Peyer's patch (tissue), 4 donors: ENCODE results near the gene CCDC196. TPM values are rescaled to one million over a fixed set of nuclear protein-coding genes. Genes with fewer than 3 reads are reported as not detected.

Experiments
- DNase-seq, 3 donors: peaks; one replicate each; pipeline ENCODE4 v3.0.0-alpha.2; 2017 to 2019
- H3K27ac ChIP-seq, 4 donors: fragments of 200-600 bp; sonication (generic); one replicate each; pipeline ENCODE4 v1.5.1; 2016 to 2019
- H3K27me3 ChIP-seq, 2 donors: fragments of 200-600 bp; sonication (generic); one replicate each; pipeline ENCODE4 v1.5.1; 2019
- H3K36me3 ChIP-seq, 3 donors: fragments of 200-600 bp; sonication (generic); one replicate each; pipeline ENCODE4 v1.5.1; 2016 to 2019
- H3K4me1 ChIP-seq, 4 donors: fragments of 200-600 bp; sonication (generic); one replicate each; pipeline ENCODE4 v1.5.1; 2016 to 2019
- H3K4me3 ChIP-seq, 4 donors: fragments of 200-600 bp; sonication (generic); 1 replicate in 3 of 4; 2 replicates in 1 of 4; pipeline ENCODE4 v1.5.1; 2016 to 2019; ENCODE audit warnings: mild to moderate bottlenecking in 1 of 4
- H3K9me3 ChIP-seq, 4 donors: fragments of 200-600 bp; sonication (generic); one replicate each; pipeline ENCODE4 v1.5.1; 2016 to 2019; ENCODE audit warnings: mild to moderate bottlenecking in 1 of 4
- POLR2A ChIP-seq, 2 donors: fragments of 450-650 bp; IDR thresholded peaks; one replicate each; pipeline ENCODE4 v1.5.1; 2017; ENCODE audit warnings: antibody characterized with exemption in 2 of 2, mild to moderate bottlenecking in 2 of 2, moderate library complexity in 2 of 2
- total RNA-seq, 4 donors: library from RNA; depleted of rRNA; stranded (reverse); fragments of >200 nt; gene quantifications; one replicate each; pipeline ENCODE4 v1.1.0, GENCODE V29; 2016
- TF ChIP-seq, protein P1 (sequence below), 6 experiments: fragments of 450-650 bp in 4 of 6; fragments of 200-600 bp in 2 of 6; sonication (generic) in 1 of 6; IDR thresholded peaks; one replicate each; pipeline ENCODE4 v1.5.1; 2017 to 2019; ENCODE audit warnings: antibody characterized with exemption in 6 of 6, mild to moderate bottlenecking in 3 of 6, moderate library complexity in 1 of 6

CCDC196 gene, protein sequence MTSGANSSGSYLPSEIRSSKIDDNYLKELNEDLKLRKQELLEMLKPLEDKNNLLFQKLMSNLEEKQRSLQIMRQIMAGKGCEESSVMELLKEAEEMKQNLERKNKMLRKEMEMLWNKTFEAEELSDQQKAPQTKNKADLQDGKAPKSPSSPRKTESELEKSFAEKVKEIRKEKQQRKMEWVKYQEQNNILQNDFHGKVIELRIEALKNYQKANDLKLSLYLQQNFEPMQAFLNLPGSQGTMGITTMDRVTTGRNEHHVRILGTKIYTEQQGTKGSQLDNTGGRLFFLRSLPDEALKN
- not detected for total RNA-seq

DNA sequence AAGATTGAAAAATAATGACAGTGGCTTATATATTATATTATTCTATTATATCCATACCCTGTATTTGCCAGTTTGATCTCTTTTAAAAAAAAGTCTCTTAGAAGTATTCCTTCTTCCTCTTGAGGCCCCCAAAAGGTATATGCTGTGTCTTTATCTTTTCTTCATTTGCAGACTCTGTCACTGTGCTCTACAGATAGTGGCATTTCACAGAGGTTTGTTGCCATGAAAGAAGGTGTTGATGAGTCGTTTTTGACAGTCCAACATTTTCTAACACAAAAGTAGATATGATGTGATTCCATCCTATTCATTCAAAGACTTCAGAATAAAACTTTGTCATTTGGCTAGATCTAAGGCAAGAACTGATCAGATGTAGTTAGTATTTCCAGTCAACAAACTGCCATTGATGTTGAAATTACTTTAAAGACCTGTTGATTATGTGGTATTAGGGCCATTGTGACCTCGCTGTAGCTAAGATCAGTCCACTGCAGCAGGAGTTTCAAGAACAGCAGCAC, at the start of gene CCDC196:
Gene CCDC196 (plus strand): TSS at position 462 of the 512 bp plus-strand sequence. CDS start 132 bp downstream, outside the sequence.
- no peak for DNase-seq

DNA sequence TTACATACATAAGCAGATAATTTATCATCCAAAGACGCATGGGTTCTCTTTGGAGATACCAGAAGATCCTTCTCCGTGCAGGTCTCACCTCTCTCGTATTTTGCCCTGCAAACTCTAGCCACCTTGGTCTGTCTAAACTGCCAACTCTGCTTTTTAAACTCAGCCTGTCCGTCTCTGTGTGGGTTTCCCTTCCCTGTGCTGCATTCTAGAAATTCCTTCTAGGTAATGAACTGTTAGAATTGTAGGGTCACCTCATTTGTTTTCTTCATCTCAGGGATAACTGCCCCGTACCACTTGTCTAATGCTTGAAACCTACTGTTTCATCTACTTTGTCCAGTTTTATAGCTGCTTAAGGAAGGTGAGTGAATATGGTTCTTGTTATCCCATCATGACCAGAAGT, 45.4 kb upstream of the CCDC196 start:
- Histone ChIP-seq H3K27me3 (no peaks in the 10 kb centered on the region), H3K27ac (no peak overlapping the region), H3K4me3 (no peak overlapping the region), H3K4me1 (no peaks in the 10 kb centered on the region), H3K36me3 (no peaks in the 10 kb centered on the region), H3K9me3 (peaks cover 0 to 3% (median 0%) of the 10 kb centered on the region in 4 donors)
- DNase-seq, result no peak
- TF ChIP-seq, protein P1, sequence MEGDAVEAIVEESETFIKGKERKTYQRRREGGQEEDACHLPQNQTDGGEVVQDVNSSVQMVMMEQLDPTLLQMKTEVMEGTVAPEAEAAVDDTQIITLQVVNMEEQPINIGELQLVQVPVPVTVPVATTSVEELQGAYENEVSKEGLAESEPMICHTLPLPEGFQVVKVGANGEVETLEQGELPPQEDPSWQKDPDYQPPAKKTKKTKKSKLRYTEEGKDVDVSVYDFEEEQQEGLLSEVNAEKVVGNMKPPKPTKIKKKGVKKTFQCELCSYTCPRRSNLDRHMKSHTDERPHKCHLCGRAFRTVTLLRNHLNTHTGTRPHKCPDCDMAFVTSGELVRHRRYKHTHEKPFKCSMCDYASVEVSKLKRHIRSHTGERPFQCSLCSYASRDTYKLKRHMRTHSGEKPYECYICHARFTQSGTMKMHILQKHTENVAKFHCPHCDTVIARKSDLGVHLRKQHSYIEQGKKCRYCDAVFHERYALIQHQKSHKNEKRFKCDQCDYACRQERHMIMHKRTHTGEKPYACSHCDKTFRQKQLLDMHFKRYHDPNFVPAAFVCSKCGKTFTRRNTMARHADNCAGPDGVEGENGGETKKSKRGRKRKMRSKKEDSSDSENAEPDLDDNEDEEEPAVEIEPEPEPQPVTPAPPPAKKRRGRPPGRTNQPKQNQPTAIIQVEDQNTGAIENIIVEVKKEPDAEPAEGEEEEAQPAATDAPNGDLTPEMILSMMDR (IDR thresholded peaks at IDR 0.05), result no peak
- no peak for TF ChIP-seq POLR2A (IDR thresholded peaks at IDR 0.05)

More for the DNA sequence above, at the start of gene CCDC196:
- no peaks in the 10 kb centered on the region for H3K9me3 ChIP-seq
- no peaks in the 10 kb centered on the region for H3K27me3 ChIP-seq
- H3K4me1 ChIP-seq, result no peaks in the 10 kb centered on the region
- no peak for TF ChIP-seq POLR2A (IDR thresholded peaks at IDR 0.05)
- TF ChIP-seq, protein P1 (IDR thresholded peaks at IDR 0.05), result no peak
- no peaks in the 10 kb centered on the region for H3K36me3 ChIP-seq
- no peak within 1 kb of the TSS for H3K4me3 ChIP-seq
- H3K27ac ChIP-seq, result no peak within 1 kb of the TSS

DNA sequence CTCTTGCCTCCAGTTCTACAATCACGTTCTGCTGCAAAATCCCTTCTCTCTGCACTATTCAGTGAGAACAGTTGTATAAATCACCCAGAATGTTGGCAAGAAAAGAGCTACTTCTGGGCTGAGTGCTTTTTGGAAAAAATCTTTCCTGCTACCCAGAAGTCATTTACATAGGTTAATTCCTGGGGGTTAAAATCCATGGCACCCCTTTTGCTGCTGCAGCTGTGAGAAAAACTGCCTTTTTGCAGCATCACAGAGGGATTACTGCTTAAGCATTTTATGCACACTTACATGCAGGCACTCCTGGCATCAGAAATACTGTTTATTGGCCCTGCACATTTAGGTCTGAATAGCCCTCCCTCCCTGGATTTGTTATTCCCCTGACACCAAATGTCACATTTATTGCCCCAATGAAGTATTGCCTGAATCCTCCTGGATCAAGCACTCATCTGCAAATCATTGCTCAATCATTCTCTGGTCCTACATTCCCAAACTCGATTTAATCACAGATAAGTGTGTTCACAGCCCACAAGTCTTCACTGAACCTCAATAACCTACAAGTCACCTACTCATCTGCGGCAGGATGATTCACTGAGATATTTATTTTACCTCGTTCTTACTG, 43.1 kb upstream of the CCDC196 start:
- Histone ChIP-seq H3K27ac (no peak overlapping the region), H3K4me1 (no peaks in the 10 kb centered on the region), H3K27me3 (no peaks in the 10 kb centered on the region), H3K9me3 (peaks cover 0 to 3% (median 0%) of the 10 kb centered on the region in 4 donors), H3K4me3 (no peak overlapping the region), H3K36me3 (no peaks in the 10 kb centered on the region)
- DNase-seq, result no peak
- TF ChIP-seq POLR2A (IDR thresholded peaks at IDR 0.05), result no peak
- TF ChIP-seq, protein P1 (IDR thresholded peaks at IDR 0.05), result no peak

DNA sequence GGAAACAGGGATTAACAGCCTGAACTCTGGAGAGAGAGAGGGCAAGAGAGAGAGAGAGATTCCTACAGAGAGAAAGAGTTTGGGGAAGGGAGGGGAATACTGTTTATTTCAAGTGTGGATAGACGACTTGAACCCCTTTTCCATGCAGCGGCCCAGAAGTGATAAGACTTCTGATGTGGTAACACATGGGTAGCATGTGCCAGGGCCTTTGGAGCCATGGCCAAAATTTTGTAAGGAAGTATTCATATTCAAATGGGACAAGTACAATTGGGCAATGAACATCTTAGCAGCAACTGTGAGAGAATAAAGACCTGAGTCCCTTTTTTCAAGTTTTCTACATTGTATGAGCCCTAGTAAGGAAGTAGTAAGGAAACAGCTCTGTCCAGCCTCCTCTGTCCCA, 42.4 kb upstream of the CCDC196 start:
- TF ChIP-seq POLR2A (IDR thresholded peaks at IDR 0.05), result no peak
- TF ChIP-seq, protein P1 (IDR thresholded peaks at IDR 0.05), result no peak
- Histone ChIP-seq H3K27ac (no peak overlapping the region), H3K9me3 (peaks cover 0 to 3% (median 0%) of the 10 kb centered on the region in 4 donors), H3K27me3 (no peaks in the 10 kb centered on the region), H3K4me3 (no peak overlapping the region), H3K36me3 (no peaks in the 10 kb centered on the region), H3K4me1 (no peaks in the 10 kb centered on the region)
- DNase-seq, result no peak

DNA sequence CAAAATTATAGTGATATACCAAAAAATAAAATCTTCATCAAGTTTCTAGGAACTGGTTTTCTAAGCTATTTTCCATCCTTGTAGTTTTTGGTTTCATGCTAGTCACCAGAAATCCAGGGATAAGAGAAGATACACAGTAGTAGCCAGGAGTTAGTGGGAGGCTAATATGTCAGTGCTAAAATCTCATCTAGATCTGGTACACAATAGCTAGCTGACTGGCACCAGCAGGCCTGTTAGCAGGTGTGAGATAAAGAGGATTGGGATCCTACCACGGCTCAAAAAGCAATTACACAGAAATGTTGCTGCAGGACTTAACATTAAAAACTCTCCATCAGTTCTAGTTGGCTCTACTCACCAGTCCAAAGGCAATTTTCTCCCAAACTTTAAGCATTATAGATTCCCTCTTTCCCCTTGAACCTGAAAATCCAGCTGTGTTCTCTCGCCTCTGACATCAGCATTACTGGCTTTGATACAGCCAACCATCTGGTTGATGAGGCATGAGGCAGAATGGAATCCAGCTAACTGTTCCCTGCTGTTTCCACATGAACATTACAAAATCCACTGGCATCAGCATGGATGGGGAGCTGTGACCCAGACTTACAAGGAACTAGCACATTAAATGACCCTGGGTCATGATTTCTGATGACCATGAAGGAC, 41.8 kb upstream of the CCDC196 start:
- H3K4me3 ChIP-seq, result no peak overlapping the region
- TF ChIP-seq, protein P1 (IDR thresholded peaks at IDR 0.05), result no peak
- no peak for TF ChIP-seq POLR2A (IDR thresholded peaks at IDR 0.05)
- H3K4me1 ChIP-seq, result no peaks in the 10 kb centered on the region
- DNase-seq, result no peak
- no peak overlapping the region for H3K27ac ChIP-seq
- no peaks in the 10 kb centered on the region for H3K36me3 ChIP-seq
- no peaks in the 10 kb centered on the region for H3K9me3 ChIP-seq
- no peaks in the 10 kb centered on the region for H3K27me3 ChIP-seq
